ENCODE measurements around the gene VTI1A. TPM values are rescaled to one million over a fixed set of nuclear protein-coding genes. Genes with fewer than 3 reads are reported as not detected.

VTI1A gene
- total and polyA plus RNA-seq, 7 donors = 9.9 to 31.5 (median 20.1) TPM

GRCh38 chr10:112510384-112510783, 63.4 kb downstream of the VTI1A start:
- Histone ChIP-seq H3K4me3 (no peak overlapping the region), H3K9me3 (no peaks in the 10 kb centered on the region), H3K4me1 (no peaks in the 10 kb centered on the region), H3K27me3 (ENCODE audit: insufficient read depth in 3 of 3, low read length in 2 of 3) (no peaks in the 10 kb centered on the region), H3K27ac (no peak overlapping the region), H3K36me3 (ENCODE audit: insufficient read depth in 1 of 2, low read depth in 1 of 2) (no peaks in the 10 kb centered on the region)
- WGBS, 3 donors = 86 to 96% (median 90%) methylated on average over 4 of the region's 4 CpGs
- DNase-seq = no peak
- no peak for TF ChIP-seq CTCF (IDR thresholded peaks at IDR 0.05)
- intact Hi-C loops (cut with DNase I) = no loop called here
- ATAC-seq = no peak

- Histone ChIP-seq H3K27me3 (ENCODE audit: insufficient read depth in 3 of 3, low read length in 2 of 3) (no peaks in the 10 kb centered on the region), H3K4me1 (peaks cover 3% of the 10 kb centered on the region), H3K36me3 (ENCODE audit: insufficient read depth in 1 of 2, low read depth in 1 of 2) (no peaks in the 10 kb centered on the region), H3K27ac (no peak overlapping the region), H3K9me3 (no peaks in the 10 kb centered on the region), H3K4me3 (no peak overlapping the region)
- DNase-seq (no peak), ATAC-seq (no peak)
- TF ChIP-seq CTCF (IDR thresholded peaks at IDR 0.05) = no peak
- WGBS, 3 donors = 93 to 100% (median 98%) methylated on average over 2 of the region's 2 CpGs
- intact Hi-C loops (cut with DNase I) = no loop called here
Observed at GRCh38 chr10:112512294-112512693, 65.3 kb downstream of the VTI1A start.

GRCh38 chr10:112515126-112515525, 68.1 kb downstream of the VTI1A start:
- Histone ChIP-seq H3K4me3 (no peak overlapping the region), H3K27ac (no peak overlapping the region), H3K4me1 (peaks cover 6% of the 10 kb centered on the region), H3K9me3 (no peaks in the 10 kb centered on the region), H3K36me3 (ENCODE audit: insufficient read depth in 1 of 2, low read depth in 1 of 2) (peaks cover 0 to 2% of the 10 kb centered on the region in 2 donors), H3K27me3 (ENCODE audit: insufficient read depth in 3 of 3, low read length in 2 of 3) (no peaks in the 10 kb centered on the region)
- intact Hi-C loops (cut with DNase I) = no loop called here
- no peak for ATAC-seq
- TF ChIP-seq CTCF (IDR thresholded peaks at IDR 0.05) = no peak
- DNase-seq = no peak

GRCh38 chr10:112515852-112516251, 68.8 kb downstream of the VTI1A start:
- H3K27ac ChIP-seq = no peak overlapping the region
- no peak for ATAC-seq
- no peak for DNase-seq
- H3K27me3 ChIP-seq (ENCODE audit: insufficient read depth in 3 of 3, low read length in 2 of 3) = no peaks in the 10 kb centered on the region
- intact Hi-C loops (cut with DNase I) = no loop called here
- no peaks in the 10 kb centered on the region for H3K9me3 ChIP-seq
- WGBS, 3 donors = 74 to 98% (median 98%) methylated on average over 2 of the region's 2 CpGs
- peaks cover 7% of the 10 kb centered on the region for H3K4me1 ChIP-seq
- H3K4me3 ChIP-seq = no peak overlapping the region
- TF ChIP-seq CTCF (IDR thresholded peaks at IDR 0.05) = no peak
- H3K36me3 ChIP-seq (ENCODE audit: insufficient read depth in 1 of 2, low read depth in 1 of 2) = peaks cover 0 to 2% of the 10 kb centered on the region in 2 donors

GRCh38 chr10:112517451-112517862, 70.4 kb downstream of the VTI1A start:
- Histone ChIP-seq H3K27me3 (ENCODE audit: insufficient read depth in 3 of 3, low read length in 2 of 3) (no peaks in the 10 kb centered on the region), H3K36me3 (ENCODE audit: insufficient read depth in 1 of 2, low read depth in 1 of 2) (peaks cover 0 to 2% of the 10 kb centered on the region in 2 donors), H3K27ac (no peak overlapping the region), H3K4me1 (peaks cover 11% of the 10 kb centered on the region), H3K9me3 (no peaks in the 10 kb centered on the region), H3K4me3 (no peak overlapping the region)
- ATAC-seq (peak in 1 of 4 donors; percentile 47), DNase-seq (no peak)
- WGBS, 3 donors = 62 to 77% (median 73%) methylated on average over 5 of the region's 5 CpGs
- no peak for TF ChIP-seq CTCF (IDR thresholded peaks at IDR 0.05)
- intact Hi-C loops (cut with DNase I) = no loop called here
